Right lobe of liver (tissue), 6 donors: ENCODE measurements around the gene EPOP. TPM values are rescaled to one million over a fixed set of nuclear protein-coding genes. Genes with fewer than 3 reads are reported as not detected.

Experiments
- ATAC-seq, 4 donors: fragments of 200-7000 bp; cut with Tn5 transposase; one replicate each; pipeline ENCODE4 v1.9.1; 2020; ENCODE audit warnings: mild to moderate bottlenecking in 4 of 4, moderate library complexity in 4 of 4
- DNase-seq, 3 donors: peaks; one replicate each; pipeline ENCODE4 v3.0.0-alpha.2; 2020
- H3K27ac ChIP-seq, 3 donors: fragments of 200-600 bp; one replicate each; pipeline ENCODE4 v1.8.0; 2022
- H3K27me3 ChIP-seq, 2 donors: fragments of 200-600 bp; one replicate each; pipeline ENCODE4 v1.8.0; 2022
- H3K36me3 ChIP-seq, 4 donors: fragments of 200-600 bp; sonication (generic) in 1 of 4; one replicate each; pipeline versions ENCODE4 v1.5.1 to v1.8.0; 2017 to 2022; ENCODE audit warnings: control low read depth in 1 of 4
- H3K4me1 ChIP-seq, 4 donors: fragments of 200-600 bp; sonication (generic) in 1 of 4; one replicate each; pipeline versions ENCODE4 v1.5.1 to v1.8.0; 2017 to 2022; ENCODE audit warnings: control low read depth in 1 of 4
- H3K4me3 ChIP-seq, 3 donors: fragments of 200-600 bp; one replicate each; pipeline ENCODE4 v1.8.0; 2022
- H3K9me3 ChIP-seq, 4 donors: fragments of 200-600 bp; sonication (generic) in 1 of 4; one replicate each; pipeline versions ENCODE4 v1.5.1 to v1.8.0; 2017 to 2022; ENCODE audit warnings: control low read depth in 1 of 4
- CTCF ChIP-seq, 4 donors: fragments of 200-600 bp in 3 of 4; fragments of 450-650 bp in 1 of 4; IDR thresholded peaks; one replicate each; pipeline versions ENCODE4 v1.5.1 to v1.8.0; 2016 to 2022; ENCODE audit warnings: antibody characterized with exemption in 4 of 4, mild to moderate bottlenecking in 2 of 4
- POLR2A ChIP-seq: fragments of 450-650 bp; IDR thresholded peaks from one replicate; pipeline ENCODE4 v1.6.1; 2017; ENCODE audit warnings: antibody characterized with exemption, mild to moderate bottlenecking
- WGBS: methylation state at CpG from one replicate; pipeline ENCODE4 v1.1.6; 2018; ENCODE audit warnings: low coverage, low lambda C conversion rate; ENCODE audit not compliant: insufficient coverage; ENCODE audit errors: missing lambda C conversion rate; 5-methylcytosine and 5-hydroxymethylcytosine counted together
- intact Hi-C, 2 donors: fragments of 100-400 bp; cut with DNase I; formaldehyde crosslinking; loops; one replicate each; pipeline versions ENCODE4 v1.11.2 to v1.14.1; 2022
- total RNA-seq, 6 experiments: library from RNA; depleted of rRNA in 2 of 6; stranded (reverse); fragments of >200 nt in 2 of 6; fragmentation: NEBNext Ultra II Directional in 3 of 6; extraction: Animal tissue kit (Norgen Biotek cat#: 25700) in 3 of 6; gene quantifications; one replicate each; pipeline versions ENCODE4 v1.1.0 to v1.2.4, GENCODE V29; 2016 to 2023
- donor health status: DM: no; HTN: yes; CAD: no.
- donor health status: DM: no; HTN: no; CAD: no.
- donor health status: DM: no; HTN: no; CAD: no.
- donor health status: DM: no; HTN: yes; CAD: no.
- donor health status: DM: no; HTN: yes; CAD: no.

EPOP gene
- total RNA-seq, 6 experiments from 2014 or later, result 1.1 to 6.0 (median 3.0) TPM

DNA sequence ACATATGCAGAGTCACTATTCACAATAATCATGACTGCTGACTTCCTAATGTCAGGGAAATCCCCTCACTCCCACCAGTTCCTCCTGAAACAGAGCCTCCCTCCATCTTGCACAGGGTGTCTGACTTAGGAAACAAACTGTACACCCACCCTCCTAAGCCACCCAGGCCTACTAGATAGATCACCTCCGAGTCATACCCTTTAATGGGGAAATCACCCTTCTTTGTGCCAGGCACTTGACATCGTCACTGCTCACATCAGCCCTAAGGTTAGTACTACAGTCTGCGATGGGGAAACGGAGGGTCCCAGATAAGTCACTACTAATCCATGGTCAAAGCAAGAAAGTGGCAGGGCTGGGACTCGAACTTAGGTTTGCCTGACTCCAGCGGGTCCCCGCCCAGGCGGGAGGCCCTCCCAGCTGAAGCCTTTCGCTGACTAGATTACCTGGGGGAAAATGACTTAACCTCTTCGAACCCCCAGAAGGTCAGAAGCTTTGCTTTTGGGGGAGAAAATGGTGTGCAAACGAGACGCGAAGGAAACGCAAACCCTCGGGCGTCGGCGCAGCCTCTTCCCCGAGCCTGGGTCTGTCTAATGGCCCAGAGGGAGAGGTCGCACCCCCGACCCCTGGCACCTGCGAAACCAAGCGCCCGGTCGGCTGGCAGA is 26.9 kb upstream of the EPOP start:
- H3K27me3 ChIP-seq, result no peaks in the 10 kb centered on the region
- TF ChIP-seq CTCF (IDR thresholded peaks at IDR 0.05) (no peak), POLR2A (no peak)
- H3K27ac ChIP-seq, result peak overlapping the region; percentile 91 to 94 (median 93)
- 0% methylated on average over 6 of the region's 25 CpGs for WGBS
- intact Hi-C loops, result no loop called here
- peaks cover 0 to 14% (median 6%) of the 10 kb centered on the region in 4 donors for H3K4me1 ChIP-seq
- ATAC-seq (peak in 3 of 4 donors; percentile 2 to 6 (median 2)), DNase-seq (no peak)
- no peaks in the 10 kb centered on the region for H3K9me3 ChIP-seq
- H3K36me3 ChIP-seq, result no peaks in the 10 kb centered on the region
- H3K4me3 ChIP-seq, result peak overlapping the region; percentile 75 to 86 (median 82)

DNA sequence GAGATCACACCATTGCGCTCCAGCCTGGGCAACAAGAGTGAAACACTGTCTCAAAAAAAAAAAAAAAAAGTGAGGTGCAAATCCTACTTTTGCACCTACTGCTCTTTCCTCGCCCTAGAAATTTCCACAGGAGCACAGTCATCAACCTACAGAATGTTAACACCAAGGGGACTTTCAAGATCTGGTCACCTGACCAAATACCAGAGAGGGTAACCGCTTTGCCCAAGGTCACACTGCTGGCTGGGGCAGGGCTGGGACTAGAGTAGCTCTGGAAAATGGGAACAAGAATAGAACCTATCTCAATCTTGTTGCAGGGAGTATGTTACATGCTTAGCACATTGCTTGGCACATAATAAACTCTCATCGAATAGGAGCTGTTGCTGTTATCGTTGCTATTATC is 24.0 kb upstream of the EPOP start:
- TF ChIP-seq POLR2A, result no peak
- no peak for TF ChIP-seq CTCF (IDR thresholded peaks at IDR 0.05)
- Histone ChIP-seq H3K27ac (no peak overlapping the region), H3K36me3 (no peaks in the 10 kb centered on the region), H3K27me3 (no peaks in the 10 kb centered on the region), H3K4me1 (peaks cover 0 to 23% (median 11%) of the 10 kb centered on the region in 4 donors), H3K4me3 (no peak overlapping the region), H3K9me3 (no peaks in the 10 kb centered on the region)
- WGBS, result 61% methylated on average over 3 of the region's 5 CpGs
- no peak for DNase-seq
- intact Hi-C loops, result no loop called here
- ATAC-seq, result no peak

DNA sequence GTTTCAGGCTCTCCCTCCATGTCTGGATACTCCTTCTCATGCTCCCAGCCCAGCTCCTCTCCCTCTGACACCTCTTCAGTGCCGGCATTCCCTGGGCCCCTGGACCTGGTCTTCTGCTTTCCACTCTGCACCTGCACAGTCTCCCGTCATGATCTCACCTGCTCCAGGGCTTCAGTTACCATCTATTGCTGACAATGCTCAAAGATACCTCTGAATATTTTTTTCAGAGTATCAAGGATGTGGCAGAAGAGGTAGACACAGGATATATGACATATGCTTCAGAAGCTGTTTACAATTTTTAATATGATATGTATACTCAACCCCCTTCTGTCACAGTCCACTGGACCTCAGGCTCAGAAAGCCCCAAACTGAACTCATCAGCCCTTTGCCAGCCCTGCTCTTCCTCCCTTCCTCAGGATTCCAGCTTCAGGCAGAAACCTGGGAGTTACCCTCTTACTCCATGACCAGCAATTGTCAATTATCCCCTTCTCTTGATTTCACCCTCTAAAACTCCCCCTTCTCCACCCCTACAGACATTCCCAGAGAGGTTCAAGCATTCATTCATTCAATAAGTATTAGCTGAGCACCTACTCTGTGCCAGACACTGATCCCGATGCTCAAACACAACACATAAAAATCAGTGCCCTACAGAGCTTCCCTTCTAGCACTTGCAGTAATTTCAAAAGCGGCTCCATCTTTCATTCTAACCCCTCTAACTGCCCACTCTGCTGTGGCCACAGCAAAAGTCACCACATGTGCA is 22.5 kb upstream of the EPOP start:
- no peaks in the 10 kb centered on the region for H3K9me3 ChIP-seq
- no peak overlapping the region for H3K4me3 ChIP-seq
- TF ChIP-seq POLR2A (no peak), CTCF (IDR thresholded peaks at IDR 0.05) (no peak)
- H3K27ac ChIP-seq, result no peak overlapping the region
- intact Hi-C loops, result no loop called here
- ATAC-seq (no peak), DNase-seq (no peak)
- no peaks in the 10 kb centered on the region for H3K36me3 ChIP-seq
- 70% methylated on average over 3 of the region's 4 CpGs for WGBS
- H3K27me3 ChIP-seq, result no peaks in the 10 kb centered on the region
- peaks cover 0 to 22% (median 9%) of the 10 kb centered on the region in 4 donors for H3K4me1 ChIP-seq

DNA sequence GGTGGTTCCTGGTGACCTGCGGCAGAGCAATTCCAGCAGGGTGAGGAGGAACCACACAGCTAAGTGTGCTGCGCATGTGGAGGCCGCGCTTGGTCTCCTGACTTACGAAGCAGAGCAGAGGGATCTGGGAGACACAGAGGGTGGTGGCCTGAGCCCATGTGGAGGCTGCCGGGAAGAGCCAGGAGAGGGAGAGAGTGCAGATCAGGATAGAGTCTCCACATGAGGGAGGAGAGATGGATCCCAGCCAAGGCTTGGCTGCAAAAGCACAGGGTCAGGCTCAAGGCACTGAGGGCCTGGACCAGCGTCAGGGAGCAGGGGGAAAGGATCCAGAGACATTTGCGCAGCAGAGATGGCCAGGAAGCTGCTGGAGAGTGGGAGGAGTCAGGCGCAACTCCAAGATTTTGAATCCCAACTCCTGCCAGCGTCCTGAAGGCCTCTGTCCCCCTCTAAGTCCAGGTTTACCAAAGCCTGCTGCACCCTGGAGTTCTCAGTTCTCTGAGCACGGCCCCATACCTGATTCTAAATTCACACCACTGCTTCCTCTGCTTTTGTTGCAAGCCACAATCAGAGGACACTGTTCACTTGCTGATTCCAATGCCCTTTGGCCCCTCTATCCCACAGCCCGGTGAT is 19.1 kb upstream of the EPOP start:
- Histone ChIP-seq H3K4me1 (peaks cover 0 to 15% (median 6%) of the 10 kb centered on the region in 4 donors), H3K36me3 (no peaks in the 10 kb centered on the region), H3K9me3 (no peaks in the 10 kb centered on the region), H3K4me3 (no peak overlapping the region), H3K27ac (peak overlapping the region; percentile 41 to 78 (median 45)), H3K27me3 (no peaks in the 10 kb centered on the region)
- TF ChIP-seq POLR2A, result no peak
- TF ChIP-seq CTCF (IDR thresholded peaks at IDR 0.05), result no peak
- 6% methylated on average over 5 of the region's 12 CpGs for WGBS
- intact Hi-C loops, result no loop called here
- ATAC-seq (peak; percentile 94 to 95 (median 94)), DNase-seq (peak; percentile 83 to 94 (median 94))
